Neuronal stem cell (in vitro differentiated cells): Measurements from ENCODE around the gene CHD2.

Experiments
- DNase-seq: peaks from one replicate; pipeline ENCODE4 v3.0.0-alpha.2; 2013; ENCODE audit warnings: low spot score
- H2AFZ ChIP-seq: one replicate; pipeline ENCODE4 v1.6.1; 2013; ENCODE audit warnings: mild to moderate bottlenecking, low read length, inconsistent platforms
- H2AK5ac ChIP-seq: 2 replicates; pipeline ENCODE4 v1.6.1; 2013; ENCODE audit warnings: low read depth, mild to moderate bottlenecking, inconsistent platforms, low read length, moderate library complexity, mixed read lengths
- H2BK120ac ChIP-seq: 2 replicates; pipeline ENCODE4 v1.6.1; 2013; ENCODE audit warnings: low read depth, mild to moderate bottlenecking, inconsistent platforms, low read length, moderate library complexity, mixed read lengths
- H2BK12ac ChIP-seq: one replicate; pipeline ENCODE4 v1.6.1; 2013; ENCODE audit warnings: low read length, inconsistent platforms
- H2BK15ac ChIP-seq: 2 replicates; pipeline ENCODE4 v1.6.1; 2013; ENCODE audit warnings: mild to moderate bottlenecking, low read length, inconsistent platforms, mixed read lengths
- H2BK5ac ChIP-seq: one replicate; pipeline ENCODE4 v1.6.1; 2013; ENCODE audit warnings: inconsistent platforms, mild to moderate bottlenecking, low read length, moderate library complexity
- H3K14ac ChIP-seq: one replicate; pipeline ENCODE4 v1.6.1; 2013; ENCODE audit warnings: low read length, inconsistent platforms
- H3K18ac ChIP-seq: 2 replicates; pipeline ENCODE4 v1.6.1; 2013; ENCODE audit warnings: low read length, inconsistent platforms
- H3K23ac ChIP-seq: 2 replicates; pipeline ENCODE4 v1.6.1; 2013; ENCODE audit warnings: low read depth, mild to moderate bottlenecking, mixed read lengths, low read length, inconsistent platforms; ENCODE audit not compliant: poor library complexity
- H3K27ac ChIP-seq: replicated peaks from 3 replicates; pipeline ENCODE4 v1.5.1; 2013; ENCODE audit warnings: low read length, inconsistent platforms
- H3K27me3 ChIP-seq, 3 experiments: 2 replicates each; pipeline ENCODE4 v1.6.1; 2013; ENCODE audit warnings: low read length in 3 of 3, mild to moderate bottlenecking in 2 of 3, inconsistent platforms in 1 of 3, low read depth in 1 of 3, mixed read lengths in 1 of 3, moderate library complexity in 1 of 3; ENCODE audit not compliant: control insufficient read depth in 3 of 3, insufficient read depth in 3 of 3
- H3K36me3 ChIP-seq, 2 donors: replicated peaks in 1 of 2; 2 replicates each; pipeline ENCODE4 v1.6.1; 2013; ENCODE audit warnings: low read length in 2 of 2; ENCODE audit not compliant: control insufficient read depth in 2 of 2, insufficient read depth in 2 of 2
- H3K4ac ChIP-seq: 2 replicates; pipeline ENCODE4 v1.6.1; 2013; ENCODE audit warnings: inconsistent platforms, mild to moderate bottlenecking, low read length, moderate library complexity
- H3K4me1 ChIP-seq, 2 donors: 1 replicate in 1 of 2; 2 replicates in 1 of 2; pipeline ENCODE4 v1.6.1; 2013; ENCODE audit warnings: low read length in 2 of 2, low read depth in 1 of 2; ENCODE audit not compliant: control insufficient read depth in 2 of 2, insufficient read depth in 1 of 2
- H3K4me2 ChIP-seq: one replicate; pipeline ENCODE4 v1.6.1; 2013; ENCODE audit warnings: mild to moderate bottlenecking, low read length, inconsistent platforms; ENCODE audit not compliant: insufficient read depth, poor library complexity, severe bottlenecking
- H3K4me3 ChIP-seq, 2 donors: 2 replicates each; pipeline ENCODE4 v1.5.1; 2013; ENCODE audit warnings: low read length in 2 of 2, mild to moderate bottlenecking in 2 of 2, inconsistent platforms in 1 of 2, moderate library complexity in 1 of 2
- H3K79me1 ChIP-seq: one replicate; pipeline ENCODE4 v1.6.1; 2013; ENCODE audit warnings: low read depth, mild to moderate bottlenecking, inconsistent platforms, low read length, moderate library complexity
- H3K9ac ChIP-seq: one replicate; pipeline ENCODE4 v1.6.1; 2013; ENCODE audit warnings: mild to moderate bottlenecking, low read depth, low read length, inconsistent platforms; ENCODE audit not compliant: poor library complexity
- H3K9me3 ChIP-seq, 2 donors: replicated peaks in 1 of 2; 2 replicates each; pipeline versions ENCODE3 to v1.6.1; 2013; ENCODE audit warnings: low read length in 2 of 2, mild to moderate bottlenecking in 2 of 2, inconsistent platforms in 1 of 2, low read depth in 1 of 2, mixed read lengths in 1 of 2, moderate library complexity in 1 of 2; ENCODE audit not compliant: control insufficient read depth in 2 of 2, insufficient read depth in 1 of 2
- H4K8ac ChIP-seq: one replicate; pipeline ENCODE4 v1.6.1; 2013; ENCODE audit warnings: low read depth, mild to moderate bottlenecking, inconsistent platforms, low read length, moderate library complexity
- H4K91ac ChIP-seq: one replicate; pipeline ENCODE4 v1.6.1; 2013; ENCODE audit warnings: low read length, low read depth, mild to moderate bottlenecking, inconsistent platforms; ENCODE audit not compliant: poor library complexity
- WGBS, 2 donors: extraction: QIAGEN DNeasy Blood & Tissue Kit; methylation state at CpG; one replicate each; pipeline ENCODE4 v1.1.7; 2013; ENCODE audit warnings: missing lambda C conversion rate in 2 of 2, mixed read lengths in 1 of 2; ENCODE audit not compliant: insufficient read length in 2 of 2, insufficient replicate concordance in 1 of 2; ENCODE audit errors: extremely low coverage in 2 of 2; 5-methylcytosine and 5-hydroxymethylcytosine counted together

CHD2 gene

DNA sequence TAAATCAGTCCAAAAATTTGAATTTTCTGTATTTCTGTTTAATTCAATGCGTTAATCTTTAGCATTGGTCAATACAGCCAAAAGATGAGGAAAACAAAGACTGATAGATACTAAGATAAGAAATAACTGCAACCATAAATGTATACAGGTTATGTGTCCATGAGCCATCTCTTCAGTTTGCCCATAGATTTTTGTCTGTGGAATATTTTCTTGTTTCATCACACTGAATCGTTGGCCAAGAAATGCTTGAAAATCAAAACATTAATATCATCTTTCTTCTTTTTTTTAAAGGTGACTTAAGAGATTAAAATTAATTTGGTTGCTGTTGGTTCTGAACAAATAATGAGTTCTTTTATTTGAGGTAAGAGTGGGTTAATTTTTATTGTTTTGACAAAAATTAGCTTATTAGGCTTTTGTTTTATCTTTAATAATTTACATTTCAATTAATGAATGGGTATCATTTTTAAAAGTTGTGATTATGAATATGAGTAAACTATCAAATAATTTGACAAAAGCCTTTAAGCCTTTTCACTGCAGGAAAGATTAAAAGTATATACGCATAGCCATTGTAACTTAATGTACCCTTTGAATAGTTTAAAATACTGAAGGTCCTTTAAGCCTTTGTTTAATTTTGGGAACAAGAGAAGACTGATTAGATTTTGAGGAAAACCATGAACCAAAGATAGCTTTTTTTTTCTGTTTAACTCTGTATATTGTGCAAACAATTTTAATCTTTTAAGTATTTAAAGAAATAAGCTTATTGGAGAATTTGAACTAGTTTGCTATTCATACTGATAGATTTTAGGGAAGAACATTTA, 14.7 kb upstream of the CHD2 start:
- no peak overlapping the region for H3K23ac ChIP-seq
- H2AFZ ChIP-seq: no peak overlapping the region
- H2BK120ac ChIP-seq: no peak overlapping the region
- no peak overlapping the region for H4K91ac ChIP-seq
- H3K4ac ChIP-seq: no peak overlapping the region
- H2BK15ac ChIP-seq: no peak overlapping the region
- no peak overlapping the region for H3K9ac ChIP-seq
- H3K79me1 ChIP-seq: no peaks in the 10 kb centered on the region
- peak overlapping the region in 1 of 2 donors; percentile 72 for H3K4me3 ChIP-seq
- no peak overlapping the region for H3K27ac ChIP-seq
- H3K4me2 ChIP-seq: no peak overlapping the region
- H2BK12ac ChIP-seq: no peak overlapping the region
- WGBS, 2 donors: no CpG with 5 or more reads among the region's 3 CpGs
- peaks cover 12 to 18% of the 10 kb centered on the region in 2 donors for H3K4me1 ChIP-seq
- H4K8ac ChIP-seq: no peak overlapping the region
- H3K36me3 ChIP-seq: peaks cover 3 to 68% of the 10 kb centered on the region in 2 donors
- no peak overlapping the region for H3K18ac ChIP-seq
- no peak overlapping the region for H3K14ac ChIP-seq
- H3K9me3 ChIP-seq: peaks cover 0 to 15% of the 10 kb centered on the region in 2 donors
- H2AK5ac ChIP-seq: no peak overlapping the region
- DNase-seq: no peak
- no peaks in the 10 kb centered on the region for H3K27me3 ChIP-seq
- no peak overlapping the region for H2BK5ac ChIP-seq

DNA sequence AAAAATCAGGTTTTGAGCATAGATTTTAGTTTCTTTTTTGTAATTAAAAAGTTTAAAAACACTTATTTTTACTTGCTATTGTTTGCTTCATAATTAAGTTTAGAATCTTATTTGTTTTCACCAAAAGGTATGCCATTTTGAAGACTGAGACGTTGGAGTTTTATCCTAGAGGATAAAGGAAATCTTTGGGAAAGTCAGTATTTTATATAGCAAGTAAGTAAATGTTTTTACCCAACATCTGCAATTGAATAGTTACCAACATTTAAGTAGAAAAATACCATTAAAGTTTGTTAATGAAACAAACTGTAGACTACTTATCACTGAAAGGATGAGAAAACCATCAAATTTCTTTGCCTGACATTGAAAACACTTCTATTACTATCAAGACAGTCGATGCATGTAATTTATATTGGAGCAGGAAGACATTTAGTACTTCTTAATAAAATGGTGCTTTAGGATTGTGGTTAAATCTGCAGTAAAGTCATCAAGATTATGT, 14.0 kb upstream of the CHD2 start:
- Histone ChIP-seq H4K91ac (no peak overlapping the region), H3K27ac (no peak overlapping the region), H3K27me3 (no peaks in the 10 kb centered on the region), H2AK5ac (no peak overlapping the region), H2BK12ac (no peak overlapping the region), H3K9me3 (peaks cover 0 to 15% of the 10 kb centered on the region in 2 donors), H3K4ac (no peak overlapping the region), H2AFZ (no peak overlapping the region), H2BK15ac (no peak overlapping the region), H3K18ac (no peak overlapping the region), H3K4me2 (no peak overlapping the region), H3K79me1 (no peaks in the 10 kb centered on the region), H2BK5ac (no peak overlapping the region), H3K4me3 (peak overlapping the region in 1 of 2 donors; percentile 72), H3K9ac (no peak overlapping the region), H4K8ac (no peak overlapping the region), H3K23ac (no peak overlapping the region), H2BK120ac (no peak overlapping the region), H3K14ac (no peak overlapping the region), H3K4me1 (peaks cover 8 to 12% of the 10 kb centered on the region in 2 donors), H3K36me3 (peaks cover 7 to 75% of the 10 kb centered on the region in 2 donors)
- DNase-seq: no peak
- no CpG with 5 or more reads among the region's 2 CpGs for WGBS, 2 donors

DNA sequence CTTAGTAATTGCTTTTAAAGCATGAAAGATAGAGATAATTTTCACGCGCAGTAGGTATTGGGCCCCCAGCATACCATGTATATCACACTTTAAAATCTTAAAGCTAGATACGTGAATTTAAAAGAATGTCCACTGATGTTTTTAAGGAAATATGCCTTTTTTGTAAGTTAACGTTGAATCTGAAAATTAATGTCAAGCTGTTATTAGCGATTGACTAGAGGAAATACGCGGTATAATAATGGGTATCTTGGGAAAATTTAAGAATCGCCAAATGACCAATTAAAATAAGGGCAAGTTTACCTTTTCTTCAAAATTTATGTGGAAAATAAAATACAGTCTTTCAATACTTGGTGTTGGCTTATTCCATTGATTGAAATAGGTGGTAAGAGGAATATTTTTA, 13.3 kb upstream of the CHD2 start:
- WGBS, 2 donors: 100% methylated on average over 3 of the region's 8 CpGs; no CpG with 5 or more reads in 1 of the 2 donors
- no peak overlapping the region for H4K91ac ChIP-seq

DNA sequence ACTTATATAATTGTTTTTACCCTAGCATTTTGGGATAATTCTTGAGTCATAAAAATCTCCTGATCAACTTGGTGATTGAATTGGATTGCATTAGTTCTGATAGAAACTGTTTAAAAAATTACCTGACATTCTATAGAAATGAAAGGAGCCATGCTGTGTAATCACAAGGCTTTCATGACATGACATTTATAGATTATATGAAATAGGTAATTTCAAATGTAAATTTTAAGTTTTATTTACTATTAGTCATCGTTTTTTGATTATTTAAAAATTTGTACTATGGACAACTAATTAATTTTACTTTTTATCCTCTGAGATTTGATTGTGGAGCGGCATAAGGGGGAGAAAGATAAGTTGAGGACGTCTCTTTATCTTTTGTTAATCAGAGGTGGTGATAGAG, 12.3 kb upstream of the CHD2 start:
- Histone ChIP-seq H3K79me1 (no peaks in the 10 kb centered on the region), H3K4me2 (no peak overlapping the region), H4K8ac (no peak overlapping the region), H2AK5ac (no peak overlapping the region), H2AFZ (no peak overlapping the region), H3K4ac (no peak overlapping the region), H3K9me3 (peaks cover 0 to 18% of the 10 kb centered on the region in 2 donors), H3K4me1 (peaks cover 1 to 4% of the 10 kb centered on the region in 2 donors), H2BK15ac (no peak overlapping the region), H3K36me3 (peaks cover 11 to 93% of the 10 kb centered on the region in 2 donors), H2BK120ac (no peak overlapping the region), H4K91ac (no peak overlapping the region), H3K4me3 (no peak overlapping the region), H3K9ac (no peak overlapping the region), H3K14ac (no peak overlapping the region), H3K27me3 (no peaks in the 10 kb centered on the region), H2BK5ac (no peak overlapping the region), H3K27ac (no peak overlapping the region), H3K18ac (no peak overlapping the region), H3K23ac (no peak overlapping the region), H2BK12ac (no peak overlapping the region)
- WGBS, 2 donors: no CpG with 5 or more reads among the region's 3 CpGs
- no peak for DNase-seq

More for the DNA sequence above, 13.3 kb upstream of the CHD2 start:
- Histone ChIP-seq H2AFZ (no peak overlapping the region), H3K9ac (no peak overlapping the region), H3K27ac (no peak overlapping the region), H2BK15ac (no peak overlapping the region), H3K4ac (no peak overlapping the region), H3K4me2 (no peak overlapping the region), H3K36me3 (peaks cover 7 to 82% of the 10 kb centered on the region in 2 donors), H2BK120ac (no peak overlapping the region), H4K8ac (no peak overlapping the region), H3K14ac (no peak overlapping the region), H3K79me1 (no peaks in the 10 kb centered on the region), H2BK12ac (no peak overlapping the region), H3K4me3 (no peak overlapping the region), H3K9me3 (peaks cover 0 to 15% of the 10 kb centered on the region in 2 donors), H3K27me3 (no peaks in the 10 kb centered on the region), H3K18ac (no peak overlapping the region), H3K4me1 (peaks cover 4 to 5% of the 10 kb centered on the region in 2 donors), H2BK5ac (no peak overlapping the region), H2AK5ac (no peak overlapping the region), H3K23ac (no peak overlapping the region)
- DNase-seq: no peak
